Measurements from ENCODE around the gene FAAP20.

DNA sequence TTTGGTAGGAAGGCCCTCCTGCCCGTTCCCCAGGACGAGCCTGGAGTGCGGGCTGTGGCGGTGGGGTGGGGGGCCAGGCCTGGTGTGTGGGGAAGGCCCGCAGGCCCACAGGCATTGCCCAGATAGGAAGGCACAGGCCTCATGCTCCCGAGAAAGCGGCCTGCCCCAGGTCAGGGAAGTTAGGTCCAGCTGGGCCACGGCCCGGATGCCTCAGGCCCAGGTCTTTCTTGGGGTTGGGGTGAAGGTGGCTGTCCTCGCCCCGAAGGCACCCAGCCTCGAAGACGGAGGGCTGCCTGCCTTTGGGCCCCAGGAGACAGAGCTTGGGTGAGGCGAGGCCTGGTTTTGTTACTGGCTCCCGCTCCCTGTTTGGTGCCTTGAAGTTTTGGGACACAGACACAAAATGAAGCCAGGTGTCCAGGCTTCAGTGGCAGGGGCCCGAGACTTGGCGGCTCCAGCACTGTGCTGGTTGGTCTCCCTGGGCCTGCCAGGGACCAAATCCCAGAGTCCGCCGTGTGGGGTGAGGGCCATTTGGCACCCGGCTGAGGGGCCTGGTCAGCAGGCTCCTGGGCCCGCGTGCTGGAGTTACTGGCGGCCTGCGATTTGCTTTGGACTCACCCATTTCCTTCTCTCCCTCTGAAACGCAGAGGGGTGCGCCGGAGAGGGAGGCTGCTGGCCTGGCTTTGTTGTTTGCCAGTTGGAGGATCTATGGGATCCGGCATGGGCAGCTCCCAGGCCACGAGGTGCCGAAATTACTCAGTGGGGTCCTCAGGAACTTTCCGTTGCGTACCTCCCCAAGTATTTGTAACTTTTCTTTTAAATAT lies 35.5 kb upstream of the FAAP20 start:
- TF ChIP-seq, protein P1, sequence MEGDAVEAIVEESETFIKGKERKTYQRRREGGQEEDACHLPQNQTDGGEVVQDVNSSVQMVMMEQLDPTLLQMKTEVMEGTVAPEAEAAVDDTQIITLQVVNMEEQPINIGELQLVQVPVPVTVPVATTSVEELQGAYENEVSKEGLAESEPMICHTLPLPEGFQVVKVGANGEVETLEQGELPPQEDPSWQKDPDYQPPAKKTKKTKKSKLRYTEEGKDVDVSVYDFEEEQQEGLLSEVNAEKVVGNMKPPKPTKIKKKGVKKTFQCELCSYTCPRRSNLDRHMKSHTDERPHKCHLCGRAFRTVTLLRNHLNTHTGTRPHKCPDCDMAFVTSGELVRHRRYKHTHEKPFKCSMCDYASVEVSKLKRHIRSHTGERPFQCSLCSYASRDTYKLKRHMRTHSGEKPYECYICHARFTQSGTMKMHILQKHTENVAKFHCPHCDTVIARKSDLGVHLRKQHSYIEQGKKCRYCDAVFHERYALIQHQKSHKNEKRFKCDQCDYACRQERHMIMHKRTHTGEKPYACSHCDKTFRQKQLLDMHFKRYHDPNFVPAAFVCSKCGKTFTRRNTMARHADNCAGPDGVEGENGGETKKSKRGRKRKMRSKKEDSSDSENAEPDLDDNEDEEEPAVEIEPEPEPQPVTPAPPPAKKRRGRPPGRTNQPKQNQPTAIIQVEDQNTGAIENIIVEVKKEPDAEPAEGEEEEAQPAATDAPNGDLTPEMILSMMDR (tag by site-specific recombination; IDR thresholded peaks at IDR 0.05): no peak
- no peak for TF ChIP-seq ZNF776 (tag by site-specific recombination; IDR thresholded peaks at IDR 0.05; ENCODE audit: borderline replicate concordance)
